ENCODE data around the gene PPIL1.
A peak's percentile ranks its signal among the peaks of the same experiment; 100 is the strongest.

PPIL1 gene

GRCh38 chr6:36888654-36889481, 14.3 kb upstream of the PPIL1 start:
- no peak for DNase-seq (ENCODE audit: low read depth)

- no peak for DNase-seq (ENCODE audit: low read depth)
Measured at GRCh38 chr6:36888115-36888643, 13.6 kb upstream of the PPIL1 start.

- DNase-seq (ENCODE audit: low read depth), result no peak
Measured at GRCh38 chr6:36886950-36887618, 12.5 kb upstream of the PPIL1 start.

- DNase-seq (ENCODE audit: low read depth), result peak; percentile 97
Measured at GRCh38 chr6:36885461-36886401, 11.1 kb upstream of the PPIL1 start, which contains the start of gene C6orf89. C6orf89 (plus strand) TSS chr6:36885952; CDS start chr6:36899445, 13,493 bp downstream.

GRCh38 chr6:36884610-36885009, 10.0 kb upstream of the PPIL1 start:
- DNase-seq (ENCODE audit: low read depth), result no peak

GRCh38 chr6:36875250-36875633, 639 bp upstream of the PPIL1 start:
- no peak for DNase-seq (ENCODE audit: low read depth)

- DNase-seq (ENCODE audit: low read depth), result no peak
Measured at GRCh38 chr6:36873612-36874442, 776 bp downstream of the PPIL1 start.

GRCh38 chr6:36873115-36873514, 1.5 kb downstream of the PPIL1 start:
- no peak for DNase-seq (ENCODE audit: low read depth)

GRCh38 chr6:36871686-36872085, 2.9 kb downstream of the PPIL1 start:
- no peak for DNase-seq (ENCODE audit: low read depth)

- no peak for DNase-seq (ENCODE audit: low read depth)
Measured at GRCh38 chr6:36867471-36868224, 7.0 kb downstream of the PPIL1 start.

GRCh38 chr6:36865835-36866234, 8.8 kb downstream of the PPIL1 start:
- DNase-seq (ENCODE audit: low read depth), result no peak

GRCh38 chr6:36863670-36864540, 10.7 kb downstream of the PPIL1 start:
- no peak for DNase-seq (ENCODE audit: low read depth)

- DNase-seq (ENCODE audit: low read depth), result no peak
Measured at GRCh38 chr6:36862848-36863382, 11.7 kb downstream of the PPIL1 start.

- no peak for DNase-seq (ENCODE audit: low read depth)
Measured at GRCh38 chr6:36862164-36862847, 12.3 kb downstream of the PPIL1 start.

- DNase-seq (ENCODE audit: low read depth), result no peak
Measured at GRCh38 chr6:36860126-36860525, 14.5 kb downstream of the PPIL1 start.

GRCh38 chr6:36858407-36858981, 16.1 kb downstream of the PPIL1 start:
- DNase-seq (ENCODE audit: low read depth), result no peak

- DNase-seq (ENCODE audit: low read depth), result no peak
Measured at GRCh38 chr6:36857325-36857724, 17.3 kb downstream of the PPIL1 start.

GRCh38 chr6:36856277-36856676, 18.3 kb downstream of the PPIL1 start:
- DNase-seq (ENCODE audit: low read depth), result no peak
